Measurements from ENCODE around the gene ENGASE.

Gene ENGASE

GRCh38 chr17:79114458-79115301 is 40.1 kb downstream of the ENGASE start:
- peak; percentile 94 for DNase-seq (ENCODE audit: low spot score)

GRCh38 chr17:79115487-79115886 is 40.9 kb downstream of the ENGASE start:
- DNase-seq (ENCODE audit: low spot score) = no peak

DNA sequence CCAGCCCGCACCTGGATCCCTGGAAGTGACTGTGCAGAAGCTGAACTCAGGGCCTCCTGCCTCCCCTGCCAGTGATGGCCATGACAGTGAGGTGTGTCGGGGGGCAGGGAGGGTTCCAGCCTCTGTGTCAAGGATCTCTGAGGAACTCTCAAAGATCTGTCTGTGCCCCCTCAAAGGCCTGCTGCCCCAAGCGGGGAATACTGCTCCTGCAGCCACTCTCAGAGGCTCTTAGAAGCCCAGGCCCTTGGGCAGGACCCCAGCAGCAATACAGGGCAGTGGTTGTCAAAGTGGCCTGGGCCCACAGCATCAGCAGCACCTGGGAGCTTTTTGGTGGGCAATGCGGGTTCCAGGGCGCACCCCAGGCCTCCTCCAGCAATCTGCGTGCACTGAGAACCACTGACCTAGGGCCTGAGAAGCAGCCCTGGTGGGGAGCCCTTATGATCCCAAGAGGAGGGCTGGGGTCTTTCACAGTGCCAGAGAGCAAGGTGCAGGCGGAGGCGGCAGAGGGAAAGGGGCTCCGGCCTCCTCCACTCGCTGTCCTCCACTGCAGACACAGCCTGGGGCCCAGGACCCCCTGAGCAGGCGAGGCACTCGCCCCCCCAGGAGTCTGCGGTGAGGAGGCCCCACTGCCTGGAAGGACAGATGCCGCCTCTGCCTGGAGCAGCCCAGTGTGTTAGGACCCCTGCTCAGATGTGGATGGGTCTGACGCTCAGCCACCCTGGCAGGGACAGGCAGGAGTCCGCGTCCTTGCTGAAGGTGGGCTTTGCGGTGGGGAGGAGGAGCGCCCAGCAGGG is 42.1 kb downstream of the ENGASE start:
- DNase-seq (ENCODE audit: low spot score) = no peak

DNA sequence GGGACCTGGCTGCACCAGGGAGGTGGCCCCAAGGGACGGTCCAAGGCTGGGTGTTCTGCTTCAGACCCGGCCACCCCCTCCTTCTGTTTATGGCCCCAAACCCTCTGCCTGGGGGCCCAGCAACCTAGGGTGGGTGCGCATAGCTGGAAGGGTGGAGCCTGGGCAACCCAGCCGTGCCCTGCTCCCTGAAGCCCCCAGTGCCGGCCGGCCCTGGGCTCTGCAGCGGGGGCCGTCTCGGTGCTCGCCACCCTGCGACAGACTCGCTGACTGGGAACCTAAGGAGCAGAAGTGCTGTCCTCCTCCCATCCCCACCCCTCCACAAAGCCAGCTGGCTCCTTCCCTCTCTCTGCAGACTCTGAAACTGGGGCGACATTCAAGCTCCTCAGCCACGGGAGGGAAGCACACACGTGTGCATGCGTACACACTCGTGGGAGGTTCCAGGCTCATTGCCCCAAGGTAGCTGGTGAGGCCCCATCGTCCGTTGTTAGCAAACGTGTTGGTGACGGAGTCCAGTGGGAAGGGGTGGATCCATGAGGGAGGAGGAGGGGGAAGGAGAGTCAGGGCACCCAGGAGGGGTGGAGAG is 43.4 kb downstream of the ENGASE start:
- DNase-seq (ENCODE audit: low spot score) = no peak

DNA sequence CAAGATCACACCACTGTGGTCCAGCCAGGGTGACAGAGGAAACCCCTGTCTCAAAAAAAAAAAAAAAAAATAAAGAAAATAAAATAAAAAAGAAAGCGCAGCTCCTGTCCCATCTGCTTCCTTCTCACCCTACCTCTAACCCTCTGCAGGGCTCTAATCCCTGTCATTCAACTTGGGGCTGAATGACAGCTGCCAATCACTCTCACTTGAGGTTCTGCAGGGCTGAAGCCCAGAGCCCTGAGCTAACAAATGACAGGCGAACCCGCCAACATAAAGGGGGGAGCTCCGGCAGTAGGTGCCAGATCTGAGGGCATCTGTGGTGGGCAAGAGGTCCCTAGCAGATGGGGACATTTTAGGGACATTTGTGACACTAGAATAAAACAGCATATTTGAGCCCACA is 44.3 kb downstream of the ENGASE start:
- no peak for DNase-seq (ENCODE audit: low spot score)

DNA sequence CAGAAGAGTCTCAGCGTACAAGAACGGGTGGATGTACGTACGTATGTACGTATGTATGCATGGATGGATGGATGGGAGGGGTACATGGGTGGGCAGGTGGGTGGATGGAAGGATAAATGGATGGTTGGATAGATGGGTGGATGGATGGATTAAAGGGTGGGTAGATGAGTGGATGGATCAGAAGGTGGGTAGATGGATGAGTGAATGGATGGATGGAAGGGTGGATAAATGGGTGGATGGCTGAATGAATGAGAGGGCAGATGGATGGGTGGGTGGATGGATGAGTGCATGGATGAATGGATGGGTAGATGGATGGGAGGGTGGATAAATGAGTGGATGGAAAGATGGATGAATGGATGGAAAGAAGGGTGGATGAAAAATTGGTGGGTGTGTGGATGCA is 45.6 kb downstream of the ENGASE start:
- no peak for DNase-seq (ENCODE audit: low spot score)

DNA sequence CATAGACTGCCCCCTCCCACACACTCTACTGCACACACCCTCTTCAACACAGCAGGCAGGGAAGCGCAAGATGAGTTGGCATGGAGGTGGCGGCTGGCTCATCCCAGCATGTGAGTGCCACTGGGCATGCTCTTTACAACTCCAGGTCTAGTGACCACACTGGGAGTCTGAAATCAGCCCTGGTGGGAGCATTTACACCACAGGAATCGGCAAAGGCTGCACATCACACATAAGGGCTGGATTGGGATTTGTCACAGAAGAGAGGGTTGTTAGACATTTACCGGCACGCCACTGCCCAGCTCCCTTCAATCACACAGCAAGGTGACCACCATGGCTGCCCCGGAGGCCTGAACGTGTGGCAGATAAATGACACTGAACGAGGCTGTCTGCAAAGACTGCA is 49.4 kb downstream of the ENGASE start:
- no peak for DNase-seq (ENCODE audit: low spot score)

GRCh38 chr17:79124513-79125209 is 50.0 kb downstream of the ENGASE start:
- no peak for DNase-seq (ENCODE audit: low spot score)

- no peak for DNase-seq (ENCODE audit: low spot score)
These were observed 50.9 kb downstream of the ENGASE start for GRCh38 chr17:79125503-79125902.

GRCh38 chr17:79126139-79126538 is 51.5 kb downstream of the ENGASE start:
- no peak for DNase-seq (ENCODE audit: low spot score)

GRCh38 chr17:79127534-79128135 is 53.0 kb downstream of the ENGASE start:
- DNase-seq (ENCODE audit: low spot score) = no peak

- DNase-seq (ENCODE audit: low spot score) = no peak
These were observed 54.9 kb downstream of the ENGASE start for GRCh38 chr17:79129523-79129922.

DNA sequence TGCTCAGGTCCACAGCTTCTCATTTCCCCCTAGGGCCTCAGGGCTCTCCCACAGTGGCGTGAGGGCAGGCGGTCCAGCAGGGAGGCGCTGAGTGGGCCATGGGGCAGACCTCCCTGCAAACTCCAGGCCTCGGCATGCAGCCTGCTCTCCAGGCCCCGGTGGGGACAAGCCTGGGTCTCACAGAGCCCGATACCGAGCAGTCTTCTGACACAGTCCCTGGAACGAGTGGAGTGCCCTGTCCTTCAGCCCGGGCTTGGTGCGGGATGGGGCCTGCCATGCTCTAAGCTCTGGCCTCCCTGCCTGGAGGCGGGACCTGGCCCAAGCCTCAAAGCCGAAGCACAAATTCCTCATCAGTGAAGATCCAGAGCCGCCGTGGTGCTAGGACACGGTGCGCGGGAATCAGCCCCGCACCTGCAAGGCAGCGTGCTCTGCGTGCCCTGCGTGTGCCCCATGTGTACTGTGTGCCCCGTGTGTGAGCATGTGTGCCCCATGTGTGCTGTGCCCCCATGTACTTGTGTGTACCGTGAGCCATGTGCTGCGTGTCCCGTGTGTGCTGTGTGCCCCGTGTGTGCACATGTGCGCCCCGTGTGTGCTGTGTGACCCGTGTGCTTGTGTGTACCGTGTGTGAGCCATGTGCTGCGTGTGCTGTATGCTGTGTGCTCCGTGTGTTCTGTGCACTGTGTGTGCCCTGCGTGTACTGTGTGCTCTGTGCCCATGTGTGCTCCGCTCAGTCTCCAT is 56.1 kb downstream of the ENGASE start:
- DNase-seq (ENCODE audit: low spot score) = no peak

DNA sequence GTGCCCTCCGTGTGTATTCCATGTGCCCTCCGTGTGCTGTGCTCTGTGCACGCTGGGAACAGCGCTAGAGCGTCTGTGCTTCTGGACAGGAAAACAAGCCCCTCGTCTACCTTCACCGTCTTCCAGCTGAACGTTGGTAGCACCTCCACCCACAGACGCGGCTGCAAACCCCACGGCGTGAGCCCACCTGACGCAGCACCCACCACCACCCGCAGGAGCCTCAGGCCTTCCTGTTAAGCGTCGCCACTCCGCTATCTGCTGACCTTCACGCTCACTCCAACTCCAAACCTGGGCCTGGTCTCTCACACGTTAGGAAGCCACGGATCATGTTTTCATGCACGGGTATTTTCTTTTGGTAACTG is 56.6 kb downstream of the ENGASE start:
- no peak for DNase-seq (ENCODE audit: low spot score)

DNA sequence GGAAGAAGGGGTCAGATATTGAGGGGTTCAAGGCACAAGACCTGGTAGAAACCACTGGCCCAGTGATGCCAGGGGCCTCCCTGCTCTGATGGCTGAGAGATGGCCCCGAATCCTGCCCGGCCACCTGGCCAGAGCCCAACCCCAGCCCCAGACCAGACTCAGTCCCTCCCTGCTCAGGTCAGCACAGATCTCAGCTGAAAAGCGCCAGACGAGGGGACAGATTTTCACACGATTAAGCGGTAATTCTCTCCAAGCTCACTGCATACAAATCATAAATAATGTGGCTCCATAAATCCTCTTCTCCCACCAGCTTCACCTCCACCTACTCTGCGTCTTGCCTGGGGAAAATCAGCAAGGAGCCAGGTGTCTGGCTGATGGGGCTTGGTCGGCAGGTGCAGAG is 57.1 kb downstream of the ENGASE start:
- DNase-seq (ENCODE audit: low spot score) = no peak

DNA sequence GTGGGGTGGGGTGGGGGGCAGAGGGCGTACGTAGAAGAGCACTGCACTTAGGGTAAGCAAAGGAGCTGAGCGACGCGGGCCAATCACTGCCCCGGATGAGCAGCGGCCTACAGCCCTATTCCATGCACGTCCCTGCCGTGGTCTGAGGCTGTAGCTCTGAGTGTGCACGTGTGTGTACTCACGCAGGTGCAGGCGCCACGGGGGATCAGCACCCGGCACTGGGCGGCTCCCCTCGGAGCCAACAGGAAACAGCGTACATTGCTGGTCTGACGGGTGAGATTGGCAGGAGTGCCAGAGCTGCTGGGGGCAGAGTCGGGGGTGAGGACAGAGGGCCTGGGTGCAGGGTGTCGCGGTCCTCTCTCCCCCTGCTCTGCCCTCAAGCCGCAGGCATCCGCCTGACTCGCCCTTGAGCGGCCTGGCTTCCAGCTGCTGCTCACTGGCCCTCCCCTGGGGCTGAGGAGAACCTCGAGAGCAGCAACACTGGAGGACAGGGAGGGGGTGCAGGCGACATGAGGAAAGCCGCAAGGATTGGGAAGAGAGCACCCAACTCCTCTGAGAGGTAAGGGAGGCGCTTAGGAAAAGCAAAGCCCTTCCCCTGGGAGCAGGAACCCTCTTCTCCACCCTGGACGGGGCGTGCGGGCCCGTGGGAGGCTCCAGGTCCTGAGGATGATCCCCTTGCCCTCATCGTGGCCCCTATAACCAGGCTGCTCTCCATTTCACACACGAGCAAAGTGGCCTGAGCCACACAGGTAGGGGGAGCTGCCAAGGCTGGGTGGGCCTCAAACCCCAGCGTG is 57.8 kb downstream of the ENGASE start:
- DNase-seq (ENCODE audit: low spot score) = no peak

DNA sequence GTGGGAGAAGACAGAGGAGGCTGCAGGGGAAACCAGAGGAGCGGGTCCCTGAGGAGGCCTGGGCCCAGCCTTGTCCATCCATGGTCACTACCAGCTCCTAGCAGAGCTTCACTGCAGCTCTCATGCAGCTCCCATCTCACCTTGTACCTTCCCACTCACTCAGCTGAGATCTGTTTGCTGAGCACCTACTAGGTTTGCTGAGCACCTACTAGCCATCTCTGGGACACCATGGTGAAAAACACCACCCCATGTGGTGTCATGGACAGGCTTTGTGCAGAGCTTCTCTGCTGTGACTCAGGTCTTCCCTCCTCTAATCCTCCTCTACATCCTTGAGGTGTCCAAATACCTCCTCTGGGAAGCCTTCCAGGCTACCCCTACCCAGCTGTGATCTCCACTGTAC is 58.6 kb downstream of the ENGASE start:
- no peak for DNase-seq (ENCODE audit: low spot score)

DNA sequence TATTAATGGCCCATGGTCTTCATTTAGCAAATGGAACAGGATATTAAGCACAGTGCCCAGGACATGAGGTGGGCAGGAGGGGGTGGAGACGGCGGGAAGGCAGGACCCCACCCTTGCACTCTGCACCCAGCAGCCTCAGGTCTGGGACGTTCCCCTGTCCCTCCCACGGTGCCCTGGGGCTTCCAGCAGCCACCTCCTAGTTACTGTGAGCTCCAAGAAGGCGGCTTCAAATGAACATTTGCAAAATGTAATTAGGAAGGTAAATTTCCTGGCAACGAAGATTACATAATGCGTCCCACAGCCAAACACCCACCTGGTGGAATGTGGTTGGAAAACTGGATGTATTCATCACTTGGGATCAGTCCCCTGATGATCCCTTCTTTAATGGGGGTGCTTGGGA is 59.4 kb downstream of the ENGASE start:
- DNase-seq (ENCODE audit: low spot score) = no peak

DNA sequence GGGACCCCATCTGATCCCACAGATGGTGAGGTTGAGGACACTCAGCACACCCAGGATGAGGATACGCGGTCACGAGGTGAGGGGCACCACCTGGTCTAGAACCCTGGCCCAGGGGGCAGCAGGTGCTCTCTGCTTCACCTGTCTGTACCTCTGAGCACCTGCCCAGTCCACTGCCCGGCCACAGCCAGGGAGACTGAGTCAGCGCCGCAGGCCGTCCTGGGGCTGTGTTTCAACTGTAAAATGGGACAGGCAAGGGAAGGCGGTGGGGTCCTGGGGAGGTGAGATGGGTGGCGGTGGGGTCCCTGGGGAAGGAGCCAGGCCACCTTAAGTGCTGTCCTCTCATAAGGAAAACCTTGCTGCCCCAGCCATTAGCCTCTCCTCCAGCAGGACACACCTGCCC is 60.4 kb downstream of the ENGASE start:
- DNase-seq (ENCODE audit: low spot score) = no peak
